SK-N-SH treated with all-trans-retinoic acid at 6 μM for 48 hours (cell line): ENCODE results near the gene ZNF428.

ENCODE experiments used
- ATAC-seq: fragments of 200-7000 bp; cut with Tn5 transposase; 3 replicates; pipeline ENCODE4 v1.9.1; 2020; ENCODE audit warnings: mild to moderate bottlenecking, moderate library complexity
- CREB5 ChIP-seq: fragments of 250-450 bp; sonication (Bioruptor Pico); IDR thresholded peaks from 2 replicates; pipeline ENCODE4 v1.5.1; 2020; ENCODE audit warnings: low read depth, mild to moderate bottlenecking, moderate library complexity
- CSRNP3 ChIP-seq: fragments of 250-450 bp; sonication (Bioruptor Pico); IDR thresholded peaks from 2 replicates; pipeline ENCODE4 v1.5.1; 2021; ENCODE audit warnings: mild to moderate bottlenecking, moderate library complexity
- ESRRG ChIP-seq: fragments of 250-450 bp; sonication (Bioruptor Pico); IDR thresholded peaks from 2 replicates; pipeline ENCODE4 v1.6.1; 2021; ENCODE audit warnings: mild to moderate bottlenecking
- ISL1 ChIP-seq: fragments of 250-450 bp; sonication (Bioruptor Pico); IDR thresholded peaks from 2 replicates; pipeline ENCODE4 v2.1.2; 2022; ENCODE audit warnings: mild to moderate bottlenecking, moderate library complexity
- OSR1 ChIP-seq: fragments of 250-450 bp; sonication (Bioruptor Pico); IDR thresholded peaks from 2 replicates; pipeline ENCODE4 v1.8.0; 2022; ENCODE audit warnings: moderate library complexity, mild to moderate bottlenecking, inconsistent platforms
- PATZ1 ChIP-seq: fragments of 250-450 bp; sonication (Bioruptor Pico); IDR thresholded peaks from 2 replicates; pipeline ENCODE4 v1.8.0; 2020; ENCODE audit warnings: mild to moderate bottlenecking, moderate library complexity, borderline replicate concordance
- RARB ChIP-seq: fragments of 250-450 bp; sonication (Bioruptor Pico); IDR thresholded peaks from 2 replicates; pipeline ENCODE4 v1.8.0; 2021; ENCODE audit warnings: mild to moderate bottlenecking, moderate library complexity
- SNAI2 ChIP-seq: fragments of 250-450 bp; sonication (Bioruptor Pico); IDR thresholded peaks from 2 replicates; pipeline ENCODE4 v1.5.0; 2020; ENCODE audit warnings: mild to moderate bottlenecking, moderate library complexity
- TCF4 ChIP-seq: fragments of 250-450 bp; sonication (Bioruptor Pico); IDR thresholded peaks from 2 replicates; pipeline ENCODE4 v1.8.0; 2021; ENCODE audit warnings: mild to moderate bottlenecking, moderate library complexity, borderline replicate concordance
- TOX ChIP-seq: fragments of 250-450 bp; sonication (Bioruptor Pico); IDR thresholded peaks from 2 replicates; pipeline ENCODE4 v1.8.0; 2021; ENCODE audit warnings: mild to moderate bottlenecking, moderate library complexity, borderline replicate concordance
- ZC3H10 ChIP-seq: fragments of 250-450 bp; sonication (Bioruptor Pico); IDR thresholded peaks from 2 replicates; pipeline ENCODE4 v1.5.1; 2021; ENCODE audit warnings: mild to moderate bottlenecking, moderate library complexity
- ZFP3 ChIP-seq: fragments of 250-450 bp; sonication (Bioruptor Pico); IDR thresholded peaks from 2 replicates; pipeline ENCODE4 v1.5.0; 2020; ENCODE audit warnings: mild to moderate bottlenecking, moderate library complexity
- ZFP30 ChIP-seq: fragments of 450-650 bp; formaldehyde crosslinking; IDR thresholded peaks from 2 replicates; pipeline ENCODE4 v1.5.0; 2022; ENCODE audit warnings: mild to moderate bottlenecking, moderate library complexity
- ZNF565 ChIP-seq: fragments of 450-650 bp; formaldehyde crosslinking; conservative IDR thresholded peaks from 2 replicates; pipeline ENCODE4 v1.5.0; 2020; ENCODE audit warnings: low read depth, mild to moderate bottlenecking, moderate library complexity
- ZNF70 ChIP-seq: fragments of 450-650 bp; formaldehyde crosslinking; IDR thresholded peaks from 2 replicates; pipeline ENCODE4 v1.5.0; 2020; ENCODE audit warnings: mild to moderate bottlenecking, moderate library complexity
- ZNF8 ChIP-seq: fragments of 450-650 bp; formaldehyde crosslinking; IDR thresholded peaks from 2 replicates; pipeline ENCODE4 v1.5.0; 2020; ENCODE audit warnings: mild to moderate bottlenecking, moderate library complexity
- TF ChIP-seq, protein P1 (sequence below): fragments of 250-450 bp; sonication (Bioruptor Pico); IDR thresholded peaks from 2 replicates; pipeline ENCODE4 v1.8.0; 2021; ENCODE audit warnings: low read depth, mild to moderate bottlenecking, moderate library complexity, borderline replicate concordance
- TF ChIP-seq, protein P2 (sequence below): fragments of 250-450 bp; sonication (Bioruptor Pico); IDR thresholded peaks from 2 replicates; pipeline ENCODE4 v1.5.0; 2020; ENCODE audit warnings: mild to moderate bottlenecking, moderate library complexity

ZNF428 gene

GRCh38 chr19:43570174-43570791 lies 49.1 kb downstream of the ZNF428 start (continued):
- TF ChIP-seq PATZ1 (CRISPR knock-in tag) (no peak), ZFP3 (CRISPR knock-in tag) (no peak), ZNF8 (CRISPR knock-in tag) (no peak), ZNF70 (CRISPR knock-in tag) (no peak), SNAI2 (CRISPR knock-in tag) (no peak)

DNA sequence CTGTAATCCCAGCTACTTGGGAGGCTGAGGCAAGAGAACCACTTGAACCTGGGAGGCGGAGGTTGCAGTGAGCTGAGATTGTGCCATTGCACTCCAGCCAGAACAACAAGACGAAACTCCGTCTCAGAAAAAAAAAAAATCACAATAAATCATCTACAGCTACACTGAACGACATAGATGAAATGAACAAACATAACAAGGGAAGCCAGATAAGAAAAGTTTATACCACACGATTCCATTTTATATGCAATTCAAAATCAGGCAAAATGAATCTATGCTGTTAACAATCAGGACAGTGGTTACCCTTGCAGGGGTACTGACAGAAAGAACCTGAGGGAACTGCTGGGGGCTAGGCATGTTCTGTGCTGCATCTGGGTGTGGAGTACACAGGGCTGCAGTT lies 49.8 kb downstream of the ZNF428 start:
- ATAC-seq: no peak
- TF ChIP-seq PATZ1 (CRISPR knock-in tag) (no peak), ISL1 (CRISPR knock-in tag) (no peak), TOX (no peak), ESRRG (CRISPR knock-in tag) (no peak), ZC3H10 (CRISPR knock-in tag) (no peak), ZNF565 (CRISPR knock-in tag) (no peak), CSRNP3 (no peak), ZFP30 (CRISPR knock-in tag) (no peak), TCF4 (CRISPR knock-in tag) (no peak)
- TF ChIP-seq, protein P1, sequence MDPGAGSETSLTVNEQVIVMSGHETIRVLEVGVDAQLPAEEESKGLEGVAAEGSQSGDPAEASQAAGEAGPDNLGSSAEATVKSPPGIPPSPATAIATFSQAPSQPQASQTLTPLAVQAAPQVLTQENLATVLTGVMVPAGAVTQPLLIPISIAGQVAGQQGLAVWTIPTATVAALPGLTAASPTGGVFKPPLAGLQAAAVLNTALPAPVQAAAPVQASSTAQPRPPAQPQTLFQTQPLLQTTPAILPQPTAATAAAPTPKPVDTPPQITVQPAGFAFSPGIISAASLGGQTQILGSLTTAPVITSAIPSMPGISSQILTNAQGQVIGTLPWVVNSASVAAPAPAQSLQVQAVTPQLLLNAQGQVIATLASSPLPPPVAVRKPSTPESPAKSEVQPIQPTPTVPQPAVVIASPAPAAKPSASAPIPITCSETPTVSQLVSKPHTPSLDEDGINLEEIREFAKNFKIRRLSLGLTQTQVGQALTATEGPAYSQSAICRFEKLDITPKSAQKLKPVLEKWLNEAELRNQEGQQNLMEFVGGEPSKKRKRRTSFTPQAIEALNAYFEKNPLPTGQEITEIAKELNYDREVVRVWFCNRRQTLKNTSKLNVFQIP: no peak

GRCh38 chr19:43564800-43565199 lies 54.6 kb downstream of the ZNF428 start:
- no peak for ATAC-seq
- TF ChIP-seq, protein P2, sequence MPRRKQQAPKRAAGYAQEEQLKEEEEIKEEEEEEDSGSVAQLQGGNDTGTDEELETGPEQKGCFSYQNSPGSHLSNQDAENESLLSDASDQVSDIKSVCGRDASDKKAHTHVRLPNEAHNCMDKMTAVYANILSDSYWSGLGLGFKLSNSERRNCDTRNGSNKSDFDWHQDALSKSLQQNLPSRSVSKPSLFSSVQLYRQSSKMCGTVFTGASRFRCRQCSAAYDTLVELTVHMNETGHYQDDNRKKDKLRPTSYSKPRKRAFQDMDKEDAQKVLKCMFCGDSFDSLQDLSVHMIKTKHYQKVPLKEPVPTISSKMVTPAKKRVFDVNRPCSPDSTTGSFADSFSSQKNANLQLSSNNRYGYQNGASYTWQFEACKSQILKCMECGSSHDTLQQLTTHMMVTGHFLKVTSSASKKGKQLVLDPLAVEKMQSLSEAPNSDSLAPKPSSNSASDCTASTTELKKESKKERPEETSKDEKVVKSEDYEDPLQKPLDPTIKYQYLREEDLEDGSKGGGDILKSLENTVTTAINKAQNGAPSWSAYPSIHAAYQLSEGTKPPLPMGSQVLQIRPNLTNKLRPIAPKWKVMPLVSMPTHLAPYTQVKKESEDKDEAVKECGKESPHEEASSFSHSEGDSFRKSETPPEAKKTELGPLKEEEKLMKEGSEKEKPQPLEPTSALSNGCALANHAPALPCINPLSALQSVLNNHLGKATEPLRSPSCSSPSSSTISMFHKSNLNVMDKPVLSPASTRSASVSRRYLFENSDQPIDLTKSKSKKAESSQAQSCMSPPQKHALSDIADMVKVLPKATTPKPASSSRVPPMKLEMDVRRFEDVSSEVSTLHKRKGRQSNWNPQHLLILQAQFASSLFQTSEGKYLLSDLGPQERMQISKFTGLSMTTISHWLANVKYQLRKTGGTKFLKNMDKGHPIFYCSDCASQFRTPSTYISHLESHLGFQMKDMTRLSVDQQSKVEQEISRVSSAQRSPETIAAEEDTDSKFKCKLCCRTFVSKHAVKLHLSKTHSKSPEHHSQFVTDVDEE: no peak
- TF ChIP-seq ZFP3 (CRISPR knock-in tag): no peak
- no peak for TF ChIP-seq TCF4 (CRISPR knock-in tag)
- TF ChIP-seq, protein P1: no peak
- TF ChIP-seq CSRNP3: no peak
- TF ChIP-seq OSR1: no peak
- no peak for TF ChIP-seq CREB5 (CRISPR knock-in tag)
- TF ChIP-seq RARB (CRISPR knock-in tag): no peak
- TF ChIP-seq ZNF70 (CRISPR knock-in tag): no peak
- no peak for TF ChIP-seq ZFP30 (CRISPR knock-in tag)
- TF ChIP-seq ZNF565 (CRISPR knock-in tag): no peak
